ENCODE measurements around the gene CILP2. TPM values are rescaled to one million over a fixed set of nuclear protein-coding genes. Genes with fewer than 3 reads are reported as not detected.

The CILP2 gene
- total RNA-seq, 1 donor from 2014 or later, result 1.1 TPM

DNA sequence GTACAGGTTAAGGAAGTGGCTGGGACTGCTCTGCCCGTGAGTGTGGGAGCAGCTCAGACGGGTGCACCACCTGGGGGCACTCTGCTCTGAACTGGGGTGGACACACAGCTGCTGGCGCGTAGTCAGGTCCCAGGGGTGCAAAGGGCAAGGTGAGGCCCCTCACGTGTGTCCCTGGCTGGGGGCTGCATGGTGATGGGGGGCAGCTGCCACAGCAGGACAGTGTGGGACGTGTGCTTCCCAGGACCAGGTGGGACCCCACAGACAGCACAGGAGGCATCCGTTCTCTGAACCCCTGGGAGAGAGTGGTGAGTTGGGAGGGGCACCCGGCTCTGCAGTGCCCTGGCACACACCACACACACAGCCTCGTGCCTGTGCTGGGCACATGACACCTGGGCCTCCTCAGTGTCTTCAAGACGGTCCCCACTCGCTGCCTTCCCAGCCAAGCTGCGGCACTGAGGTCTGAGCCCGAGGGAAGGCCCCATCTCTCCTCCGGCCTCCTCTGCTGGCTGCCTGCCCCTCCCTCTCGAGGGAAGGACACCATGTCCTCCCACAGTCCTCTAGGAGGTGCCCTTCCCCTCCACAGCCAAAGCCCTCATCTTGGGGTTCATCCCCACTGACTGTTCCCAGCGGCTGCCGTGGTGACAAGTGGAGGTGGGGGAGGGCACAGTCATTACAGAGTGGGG is 24.7 kb downstream of the CILP2 start:
- Mint-ChIP-seq H3K9me3 (ENCODE audit: unreplicated experiment) (no peaks in the 10 kb centered on the region), H3K36me3 (ENCODE audit: unreplicated experiment) (no peaks in the 10 kb centered on the region), H3K4me1 (ENCODE audit: unreplicated experiment) (peaks cover 5% of the 10 kb centered on the region), H3K27me3 (ENCODE audit: unreplicated experiment) (no peaks in the 10 kb centered on the region), H3K4me3 (ENCODE audit: unreplicated experiment) (no peak overlapping the region), H3K27ac (ENCODE audit: unreplicated experiment) (no peak overlapping the region)
- no peak for DNase-seq (ENCODE audit: extremely low spot score, unreplicated experiment)
- no peak for TF ChIP-seq CTCF (IDR thresholded peaks at IDR 0.05)

GRCh38 chr19:19563348-19563848 is 25.3 kb downstream of the CILP2 start:
- Mint-ChIP-seq H3K4me3 (ENCODE audit: unreplicated experiment) (no peak overlapping the region), H3K4me1 (ENCODE audit: unreplicated experiment) (peaks cover 5% of the 10 kb centered on the region), H3K36me3 (ENCODE audit: unreplicated experiment) (no peaks in the 10 kb centered on the region), H3K27ac (ENCODE audit: unreplicated experiment) (no peak overlapping the region), H3K27me3 (ENCODE audit: unreplicated experiment) (no peaks in the 10 kb centered on the region), H3K9me3 (ENCODE audit: unreplicated experiment) (no peaks in the 10 kb centered on the region)
- no peak for DNase-seq (ENCODE audit: extremely low spot score, unreplicated experiment)
- TF ChIP-seq CTCF (IDR thresholded peaks at IDR 0.05), result no peak

GRCh38 chr19:19566306-19566705 is 28.2 kb downstream of the CILP2 start:
- H3K27me3 Mint-ChIP-seq (ENCODE audit: unreplicated experiment), result no peaks in the 10 kb centered on the region
- DNase-seq (ENCODE audit: extremely low spot score, unreplicated experiment), result no peak
- no peak for TF ChIP-seq CTCF (IDR thresholded peaks at IDR 0.05)
- H3K36me3 Mint-ChIP-seq (ENCODE audit: unreplicated experiment), result no peaks in the 10 kb centered on the region
- no peak overlapping the region for H3K27ac Mint-ChIP-seq (ENCODE audit: unreplicated experiment)
- no peak overlapping the region for H3K4me3 Mint-ChIP-seq (ENCODE audit: unreplicated experiment)
- no peaks in the 10 kb centered on the region for H3K9me3 Mint-ChIP-seq (ENCODE audit: unreplicated experiment)
- H3K4me1 Mint-ChIP-seq (ENCODE audit: unreplicated experiment), result peaks cover 5% of the 10 kb centered on the region

DNA sequence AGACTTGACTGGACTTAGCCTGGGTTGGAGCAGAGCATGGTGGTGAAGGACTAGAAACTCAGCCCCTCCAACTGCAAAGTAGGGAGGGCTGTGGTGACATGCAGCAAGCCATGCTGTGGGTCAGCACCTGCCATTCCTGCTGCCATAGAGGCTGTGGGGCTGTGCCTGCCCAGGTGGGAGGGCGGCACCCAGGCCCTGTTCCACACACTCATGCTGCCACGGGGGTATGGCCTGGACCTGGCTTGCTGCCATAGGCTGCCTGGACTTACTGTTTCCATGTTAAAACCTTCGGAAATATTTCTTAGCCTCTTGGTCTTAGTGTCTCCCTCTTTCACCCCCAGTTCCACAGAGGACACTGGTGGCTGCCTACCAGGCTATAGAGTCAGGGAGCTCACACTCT is 29.3 kb downstream of the CILP2 start:
- no peak for DNase-seq (ENCODE audit: extremely low spot score, unreplicated experiment)
- no peak overlapping the region for H3K4me3 Mint-ChIP-seq (ENCODE audit: unreplicated experiment)

More for the DNA sequence above, 29.3 kb downstream of the CILP2 start:
- Mint-ChIP-seq H3K9me3 (ENCODE audit: unreplicated experiment) (no peaks in the 10 kb centered on the region), H3K4me1 (ENCODE audit: unreplicated experiment) (peaks cover 5% of the 10 kb centered on the region), H3K36me3 (ENCODE audit: unreplicated experiment) (no peaks in the 10 kb centered on the region), H3K27ac (ENCODE audit: unreplicated experiment) (no peak overlapping the region), H3K27me3 (ENCODE audit: unreplicated experiment) (no peaks in the 10 kb centered on the region)
- TF ChIP-seq CTCF (IDR thresholded peaks at IDR 0.05), result no peak

All from osteocyte (in vitro differentiated cells).